Measurements from ENCODE around the gene PAIP2.
"Not testable (repeated sequence)": the region's sequence is repeated elsewhere in the genome, so short reads cannot be mapped to it uniquely, and the experiment has no call there.

Gene PAIP2

GRCh38 chr5:139341689-139342422 is at the start of gene PAIP2:
Gene PAIP2 (plus strand): TSS chr5:139341854. CDS start chr5:139363785, 21,931 bp downstream.
- DNase-seq = peak; percentile 94 to 98

- no peak for DNase-seq
Measured at GRCh38 chr5:139293202-139293506, 48.5 kb upstream of the PAIP2 start.

GRCh38 chr5:139293507-139294373 is 47.9 kb upstream of the PAIP2 start, which contains the start of gene MATR3:
Gene MATR3 (plus strand): TSS chr5:139293740. CDS start chr5:139307416, 13,676 bp downstream.
- DNase-seq = peak; percentile 93

GRCh38 chr5:139294374-139295165 is 47.1 kb upstream of the PAIP2 start:
- DNase-seq = peak; percentile 72 to 81

GRCh38 chr5:139295346-139296057 is 46.2 kb upstream of the PAIP2 start:
- DNase-seq = no peak

- DNase-seq = no peak
Measured at GRCh38 chr5:139296198-139296597, 45.5 kb upstream of the PAIP2 start.

GRCh38 chr5:139296862-139297326 is 44.8 kb upstream of the PAIP2 start:
- no peak for DNase-seq

- no peak for DNase-seq
Measured at GRCh38 chr5:139297439-139298133, 44.1 kb upstream of the PAIP2 start.

- no peak for DNase-seq
Measured at GRCh38 chr5:139298242-139298641, 43.4 kb upstream of the PAIP2 start.

GRCh38 chr5:139299486-139299885 is 42.2 kb upstream of the PAIP2 start:
- no peak for DNase-seq

GRCh38 chr5:139301808-139302499 is 39.7 kb upstream of the PAIP2 start:
- no peak for DNase-seq

GRCh38 chr5:139304391-139305324 is 37.0 kb upstream of the PAIP2 start:
- no peak for DNase-seq

GRCh38 chr5:139306197-139306596 is 35.5 kb upstream of the PAIP2 start:
- DNase-seq = no peak

- no peak for DNase-seq
Measured at GRCh38 chr5:139306628-139307379, 34.9 kb upstream of the PAIP2 start.

GRCh38 chr5:139308797-139309196 is 32.9 kb upstream of the PAIP2 start:
- DNase-seq = no peak

- not testable (repeated sequence) for DNase-seq
Measured at GRCh38 chr5:139310715-139311186, 30.9 kb upstream of the PAIP2 start.

- no peak for DNase-seq
Measured at GRCh38 chr5:139312075-139312474, 29.6 kb upstream of the PAIP2 start.

- no peak for DNase-seq
Measured at GRCh38 chr5:139314276-139314675, 27.4 kb upstream of the PAIP2 start.

- DNase-seq = no peak
Measured at GRCh38 chr5:139315056-139315615, 26.5 kb upstream of the PAIP2 start.
